ENCODE measurements around the gene WDR6.

Gene WDR6

DNA sequence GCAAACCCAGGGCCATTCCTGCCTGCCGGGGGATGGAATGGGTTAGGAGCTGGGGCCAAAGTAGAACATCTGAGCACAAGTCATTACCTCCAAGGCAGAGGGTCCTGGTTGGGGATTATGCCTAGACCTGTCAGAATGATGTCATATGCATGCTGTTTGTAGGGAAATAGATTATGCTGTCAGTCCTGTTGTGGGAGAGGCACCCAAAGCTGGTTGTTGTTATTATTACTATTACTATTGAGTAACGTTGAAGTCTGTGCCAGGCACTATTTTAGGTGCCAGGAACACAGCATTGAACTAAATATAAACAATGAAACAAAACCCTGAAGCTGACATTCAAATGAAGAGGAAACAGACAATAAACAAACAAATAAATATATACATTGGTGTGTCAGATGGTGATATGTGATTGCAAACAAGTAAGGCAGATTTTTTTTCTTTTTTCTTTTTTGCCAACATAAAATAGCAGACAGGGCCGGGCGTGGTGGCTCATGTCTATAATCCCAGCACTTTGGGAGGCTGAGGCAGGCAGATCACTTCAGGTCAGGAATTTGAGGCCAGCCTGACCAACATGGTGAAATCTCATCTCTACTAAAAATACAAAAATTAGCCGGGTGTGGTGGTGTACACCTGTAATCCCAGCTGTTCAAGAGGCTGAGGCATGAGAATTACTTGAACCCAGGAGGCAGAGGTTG lies 15.2 kb upstream of the WDR6 start:
- peak overlapping the region; percentile 93 for H3K4me3 ChIP-seq (ENCODE audit: low read depth, low read length)
- TF ChIP-seq, protein P1, sequence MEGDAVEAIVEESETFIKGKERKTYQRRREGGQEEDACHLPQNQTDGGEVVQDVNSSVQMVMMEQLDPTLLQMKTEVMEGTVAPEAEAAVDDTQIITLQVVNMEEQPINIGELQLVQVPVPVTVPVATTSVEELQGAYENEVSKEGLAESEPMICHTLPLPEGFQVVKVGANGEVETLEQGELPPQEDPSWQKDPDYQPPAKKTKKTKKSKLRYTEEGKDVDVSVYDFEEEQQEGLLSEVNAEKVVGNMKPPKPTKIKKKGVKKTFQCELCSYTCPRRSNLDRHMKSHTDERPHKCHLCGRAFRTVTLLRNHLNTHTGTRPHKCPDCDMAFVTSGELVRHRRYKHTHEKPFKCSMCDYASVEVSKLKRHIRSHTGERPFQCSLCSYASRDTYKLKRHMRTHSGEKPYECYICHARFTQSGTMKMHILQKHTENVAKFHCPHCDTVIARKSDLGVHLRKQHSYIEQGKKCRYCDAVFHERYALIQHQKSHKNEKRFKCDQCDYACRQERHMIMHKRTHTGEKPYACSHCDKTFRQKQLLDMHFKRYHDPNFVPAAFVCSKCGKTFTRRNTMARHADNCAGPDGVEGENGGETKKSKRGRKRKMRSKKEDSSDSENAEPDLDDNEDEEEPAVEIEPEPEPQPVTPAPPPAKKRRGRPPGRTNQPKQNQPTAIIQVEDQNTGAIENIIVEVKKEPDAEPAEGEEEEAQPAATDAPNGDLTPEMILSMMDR (IDR thresholded peaks at IDR 0.05; ENCODE audit: borderline replicate concordance, insufficient read depth, low read depth, low read length), result no peak

DNA sequence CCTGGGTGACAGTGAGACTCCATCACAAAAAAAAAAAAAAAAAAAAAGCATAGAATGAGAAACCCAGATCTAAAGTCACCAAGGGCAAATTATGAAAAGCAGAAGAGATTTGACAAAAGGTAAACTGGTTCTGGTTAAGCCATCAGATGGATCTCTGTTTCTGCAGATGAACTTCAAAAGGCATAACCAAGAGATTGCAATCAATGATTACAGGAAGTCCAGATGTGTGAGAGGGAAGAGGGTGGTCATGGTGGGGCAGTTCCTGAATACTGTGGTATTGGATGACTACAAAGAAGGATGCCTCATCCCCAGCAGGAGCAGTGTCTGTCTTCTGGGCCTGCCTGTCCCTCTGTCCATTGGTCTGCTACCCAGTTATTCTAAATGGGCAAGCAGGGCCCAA lies 13.4 kb upstream of the WDR6 start:
- TF ChIP-seq, protein P1 (IDR thresholded peaks at IDR 0.05; ENCODE audit: borderline replicate concordance, insufficient read depth, low read depth, low read length), result no peak
- H3K4me3 ChIP-seq (ENCODE audit: low read depth, low read length), result no peak overlapping the region

DNA sequence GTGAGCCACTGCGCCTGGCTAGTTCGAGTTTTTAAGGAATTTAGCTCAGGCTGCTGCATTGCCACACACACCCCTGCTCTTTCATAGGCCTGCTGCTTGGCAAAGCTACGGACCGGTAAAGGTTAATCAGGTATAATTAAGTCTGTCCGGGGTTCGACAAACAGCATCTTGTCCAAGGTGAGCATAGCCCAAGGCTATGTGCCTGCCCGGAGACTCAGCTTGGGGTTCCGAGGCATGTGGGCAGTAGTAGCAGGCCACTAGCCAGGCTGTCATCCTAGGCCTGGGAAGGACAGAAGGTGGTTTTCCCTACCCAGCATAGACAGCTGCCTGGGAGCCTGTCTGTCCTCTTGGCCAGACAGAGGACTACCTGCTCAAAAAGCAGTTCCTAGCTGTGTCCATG lies 10.6 kb upstream of the WDR6 start:
- TF ChIP-seq, protein P1 (IDR thresholded peaks at IDR 0.05; ENCODE audit: borderline replicate concordance, insufficient read depth, low read depth, low read length), result no peak
- H3K4me3 ChIP-seq (ENCODE audit: low read depth, low read length), result no peak overlapping the region

DNA sequence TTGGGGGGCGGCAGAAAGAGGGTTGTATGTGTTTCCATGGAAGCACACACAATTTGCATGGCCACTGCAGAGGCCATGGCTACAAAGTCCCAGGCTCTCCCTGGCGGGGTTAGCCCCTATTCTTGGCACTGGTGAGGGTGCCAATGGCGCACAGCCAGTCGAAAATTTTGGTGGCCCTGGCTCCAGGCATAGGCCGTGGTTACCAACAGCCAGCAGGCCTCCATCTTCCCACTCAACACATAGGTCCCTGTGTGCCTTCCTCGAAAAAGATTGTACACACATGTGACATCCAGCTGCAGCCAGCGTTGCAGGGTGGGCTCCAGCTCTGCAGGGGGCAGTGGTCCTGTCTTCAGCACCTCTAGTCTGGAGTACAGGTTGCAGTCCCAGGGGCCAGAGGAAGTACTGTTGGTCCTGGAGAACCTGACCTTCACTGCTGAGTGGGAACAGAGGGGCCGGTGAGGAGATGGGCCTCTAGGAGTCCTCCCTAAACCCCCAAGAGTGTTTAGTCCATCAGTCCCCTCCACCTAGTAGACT lies 10.0 kb upstream of the WDR6 start:
- H3K4me3 ChIP-seq (ENCODE audit: low read depth, low read length), result no peak overlapping the region
- TF ChIP-seq, protein P1 (IDR thresholded peaks at IDR 0.05; ENCODE audit: borderline replicate concordance, insufficient read depth, low read depth, low read length), result no peak

DNA sequence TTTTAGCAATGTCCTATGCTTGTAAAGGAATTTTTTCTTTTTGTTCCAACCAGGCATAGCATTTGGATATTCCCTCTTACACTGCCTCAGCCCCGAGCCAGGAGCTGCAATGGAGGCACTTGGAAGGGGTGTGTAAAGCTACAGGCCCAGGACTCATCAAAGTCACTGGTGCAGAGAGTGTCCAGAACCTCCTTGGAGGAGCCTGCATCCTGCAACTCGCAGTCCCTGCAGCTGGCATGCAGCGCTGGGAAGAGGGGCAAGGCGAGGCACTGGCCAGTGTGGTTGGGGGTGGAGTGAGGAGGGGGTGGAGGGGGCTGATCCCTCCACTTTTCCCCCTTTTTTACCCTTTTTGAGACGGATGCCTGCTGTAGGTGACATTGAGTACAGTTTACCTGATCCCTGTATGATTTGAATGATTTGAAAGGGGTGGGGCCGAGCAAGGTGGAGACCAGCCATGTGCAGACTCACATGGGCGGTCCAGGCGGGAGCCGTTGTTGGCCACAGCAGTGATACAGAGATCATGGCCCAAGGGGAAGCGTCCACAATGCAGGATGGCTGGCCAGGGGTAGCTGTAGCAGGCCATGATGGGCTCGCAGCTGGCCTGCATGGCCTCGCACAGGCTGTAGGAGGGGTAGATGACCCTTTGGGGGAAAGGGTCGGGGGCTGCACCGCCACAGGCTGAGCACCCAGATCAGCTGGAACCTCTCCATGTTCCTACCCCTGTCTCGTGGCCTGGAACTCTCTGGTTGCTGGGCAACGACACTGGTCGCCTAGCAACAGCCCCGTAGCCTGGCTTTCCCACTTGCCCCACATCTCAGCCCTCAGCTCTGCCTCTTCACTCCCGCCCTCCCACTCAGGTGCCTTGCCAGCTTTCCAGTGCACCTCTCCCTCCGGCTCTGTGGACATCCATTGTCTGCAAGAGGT lies 9.2 kb upstream of the WDR6 start:
- H3K4me3 ChIP-seq (ENCODE audit: low read depth, low read length), result no peak overlapping the region
- TF ChIP-seq, protein P1 (IDR thresholded peaks at IDR 0.05; ENCODE audit: borderline replicate concordance, insufficient read depth, low read depth, low read length), result no peak

DNA sequence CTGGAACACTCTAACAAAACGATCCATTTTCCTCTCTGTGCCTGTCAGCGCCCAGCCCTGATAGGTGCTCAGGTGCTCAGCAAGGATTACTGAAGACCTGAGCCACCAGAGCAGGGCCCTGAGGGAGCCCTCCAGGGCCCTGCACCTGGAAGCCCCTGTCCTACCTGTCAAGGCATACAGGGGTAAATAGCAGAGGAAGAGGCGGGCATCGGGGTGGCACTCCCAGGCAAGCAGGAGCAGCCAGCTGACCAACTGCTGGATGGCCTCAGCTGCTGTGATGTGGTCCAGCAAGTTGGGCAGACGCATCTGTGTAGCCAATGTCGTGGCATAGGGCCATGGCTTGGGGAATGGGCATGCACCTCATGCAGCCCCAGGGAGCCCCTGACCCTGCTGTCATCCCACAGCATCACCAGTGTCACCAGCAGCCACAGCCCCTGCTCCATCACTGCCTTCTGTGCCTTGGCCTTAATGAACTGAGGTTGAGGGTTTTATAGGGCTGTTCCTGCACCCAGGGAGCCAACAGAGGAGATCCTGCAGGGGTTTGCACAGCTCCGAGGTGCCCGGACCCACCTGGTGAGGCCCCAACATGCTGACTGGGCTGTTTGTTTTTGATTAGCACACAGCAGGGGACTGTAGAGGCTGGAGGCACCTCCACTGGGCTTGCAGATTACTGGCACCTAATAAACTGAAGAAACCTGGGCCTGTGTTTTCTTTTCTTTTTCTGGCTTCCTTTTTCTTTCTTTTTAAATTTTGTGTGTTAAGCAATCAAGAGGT lies 7.9 kb upstream of the WDR6 start:
- H3K4me3 ChIP-seq (ENCODE audit: low read depth, low read length), result no peak overlapping the region
- TF ChIP-seq, protein P1 (IDR thresholded peaks at IDR 0.05; ENCODE audit: borderline replicate concordance, insufficient read depth, low read depth, low read length), result no peak

Measured in GM12875 (cell line).